GM13976 (cell line): ENCODE measurements around the gene C12orf56.
"Not testable (repeated sequence)": the region's sequence is repeated elsewhere in the genome, so short reads cannot be mapped to it uniquely, and the experiment has no call there.

ENCODE experiments used
- DNase-seq: peaks from one replicate; pipeline ENCODE4 v3.0.0; 2012; ENCODE audit warnings: low spot score
- in situ Hi-C: fragments of 300-500 bp; cut with MboI; formaldehyde crosslinking; loops from one replicate; pipeline ENCODE4 v1.12.0; 2022; ENCODE audit warnings: low sequenced_read_pairs, mixed read lengths, inconsistent platforms; ENCODE audit not compliant: unreplicated experiment
- TF ChIP-seq, protein P1 (sequence below): IDR thresholded peaks from 2 replicates; pipeline ENCODE4 v1.5.1; 2012; ENCODE audit warnings: borderline replicate concordance, mild to moderate bottlenecking; ENCODE audit not compliant: insufficient read depth; ENCODE audit errors: extremely low read depth, missing control alignments, control extremely low read depth

Gene C12orf56

DNA sequence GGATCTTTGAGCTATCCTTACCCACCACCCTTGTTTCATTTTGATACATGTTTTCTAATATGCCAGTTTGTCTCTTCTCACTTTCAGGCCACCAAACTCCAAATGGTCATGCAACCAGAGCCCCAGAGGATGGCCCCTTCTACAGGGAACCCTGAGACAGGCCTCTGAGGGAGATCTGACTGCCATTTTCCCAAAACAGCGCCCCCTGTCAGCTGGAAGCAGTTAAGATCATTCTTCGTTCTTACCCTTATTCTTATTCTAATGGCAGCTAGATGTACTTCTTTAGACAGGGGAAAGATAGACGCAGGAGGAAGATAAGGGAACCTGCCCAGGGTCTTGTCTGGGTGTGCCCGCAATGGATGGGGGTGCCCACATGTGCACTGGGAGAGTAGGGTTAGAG, 38.4 kb downstream of the C12orf56 start:
- in situ Hi-C loops = no loop called here
- TF ChIP-seq, protein P1, sequence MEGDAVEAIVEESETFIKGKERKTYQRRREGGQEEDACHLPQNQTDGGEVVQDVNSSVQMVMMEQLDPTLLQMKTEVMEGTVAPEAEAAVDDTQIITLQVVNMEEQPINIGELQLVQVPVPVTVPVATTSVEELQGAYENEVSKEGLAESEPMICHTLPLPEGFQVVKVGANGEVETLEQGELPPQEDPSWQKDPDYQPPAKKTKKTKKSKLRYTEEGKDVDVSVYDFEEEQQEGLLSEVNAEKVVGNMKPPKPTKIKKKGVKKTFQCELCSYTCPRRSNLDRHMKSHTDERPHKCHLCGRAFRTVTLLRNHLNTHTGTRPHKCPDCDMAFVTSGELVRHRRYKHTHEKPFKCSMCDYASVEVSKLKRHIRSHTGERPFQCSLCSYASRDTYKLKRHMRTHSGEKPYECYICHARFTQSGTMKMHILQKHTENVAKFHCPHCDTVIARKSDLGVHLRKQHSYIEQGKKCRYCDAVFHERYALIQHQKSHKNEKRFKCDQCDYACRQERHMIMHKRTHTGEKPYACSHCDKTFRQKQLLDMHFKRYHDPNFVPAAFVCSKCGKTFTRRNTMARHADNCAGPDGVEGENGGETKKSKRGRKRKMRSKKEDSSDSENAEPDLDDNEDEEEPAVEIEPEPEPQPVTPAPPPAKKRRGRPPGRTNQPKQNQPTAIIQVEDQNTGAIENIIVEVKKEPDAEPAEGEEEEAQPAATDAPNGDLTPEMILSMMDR = no peak
- DNase-seq = no peak

DNA sequence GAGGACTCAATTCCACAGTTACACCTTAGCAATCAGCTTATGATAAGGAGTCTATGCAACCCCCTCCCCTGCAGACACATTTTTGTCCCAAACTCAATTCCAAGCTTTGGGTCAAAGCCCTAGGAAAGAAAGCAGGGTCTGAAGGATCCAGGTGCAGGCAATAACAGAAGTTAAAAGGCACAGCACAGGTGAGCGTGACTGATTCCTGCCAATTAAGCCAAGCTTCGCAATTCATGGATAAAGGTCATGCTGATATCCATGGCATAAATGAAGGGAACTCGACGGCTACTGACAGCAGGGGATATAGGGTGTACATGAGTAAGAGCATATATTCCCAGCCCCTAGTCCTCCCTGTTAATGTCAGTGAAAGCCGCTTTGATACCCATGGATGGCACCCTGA, 39.3 kb downstream of the C12orf56 start:
- in situ Hi-C loops = no loop called here
- no peak for DNase-seq
- TF ChIP-seq, protein P1 = no peak

DNA sequence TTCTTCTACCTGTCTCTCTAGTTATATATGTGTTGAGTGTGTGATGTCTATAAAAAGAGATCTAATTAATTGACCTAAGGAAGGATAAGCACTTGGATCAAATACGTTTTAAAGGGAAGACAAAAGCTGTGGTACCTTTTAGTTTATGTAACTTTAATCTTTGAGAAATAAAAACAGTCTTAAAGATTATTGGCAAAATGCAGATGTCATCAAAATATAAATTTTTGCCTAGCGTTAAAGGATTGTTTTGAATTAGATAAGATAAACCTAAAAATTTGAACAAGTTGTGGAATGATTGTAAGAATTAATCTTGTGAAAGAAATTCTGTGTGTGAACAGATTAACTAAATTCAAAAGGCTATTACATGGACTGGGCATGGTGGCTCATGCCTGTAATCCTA, 42.9 kb downstream of the C12orf56 start:
- in situ Hi-C loops = no loop called here
- TF ChIP-seq, protein P1 = no peak
- no peak for DNase-seq

DNA sequence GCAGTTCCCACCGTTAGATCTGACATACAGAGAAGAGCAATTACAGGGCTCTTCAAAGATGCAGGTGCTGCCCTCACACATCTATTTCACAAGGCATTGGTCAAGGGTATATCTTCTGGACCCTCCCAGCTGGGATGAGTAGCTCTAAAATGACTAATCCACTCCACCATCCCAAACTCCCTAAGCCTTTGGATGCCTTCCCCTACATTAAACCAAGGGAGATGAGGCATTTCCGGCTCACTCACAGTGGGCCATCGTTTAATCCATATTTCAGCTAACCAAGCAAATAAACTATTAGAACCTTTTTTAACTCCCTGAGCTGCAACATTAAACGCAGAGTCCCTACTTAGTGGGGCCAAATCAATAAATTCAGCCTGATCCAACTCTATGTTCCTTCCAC, 45.9 kb downstream of the C12orf56 start:
- in situ Hi-C loops, DNase-seq: not testable (repeated sequence)

DNA sequence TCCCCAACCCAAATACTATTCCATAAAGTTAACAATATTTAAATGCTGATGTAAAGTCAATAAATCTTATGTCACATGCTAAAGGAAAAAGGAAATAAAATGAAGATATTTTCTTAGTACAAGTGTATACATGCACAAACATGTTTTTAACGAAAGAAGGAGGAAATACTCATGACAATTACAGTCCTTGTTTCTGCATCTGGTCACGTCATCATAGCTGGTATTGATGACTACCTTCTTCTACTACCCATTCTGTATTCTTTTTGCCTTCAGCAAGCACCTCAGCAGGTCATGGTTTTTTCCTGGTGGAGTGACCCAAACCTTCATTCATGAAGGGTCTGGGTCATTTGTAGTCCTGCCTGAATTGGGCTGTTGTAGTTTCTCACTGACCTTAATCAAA, 50.0 kb downstream of the C12orf56 start:
- in situ Hi-C loops, DNase-seq: not testable (repeated sequence)

DNA sequence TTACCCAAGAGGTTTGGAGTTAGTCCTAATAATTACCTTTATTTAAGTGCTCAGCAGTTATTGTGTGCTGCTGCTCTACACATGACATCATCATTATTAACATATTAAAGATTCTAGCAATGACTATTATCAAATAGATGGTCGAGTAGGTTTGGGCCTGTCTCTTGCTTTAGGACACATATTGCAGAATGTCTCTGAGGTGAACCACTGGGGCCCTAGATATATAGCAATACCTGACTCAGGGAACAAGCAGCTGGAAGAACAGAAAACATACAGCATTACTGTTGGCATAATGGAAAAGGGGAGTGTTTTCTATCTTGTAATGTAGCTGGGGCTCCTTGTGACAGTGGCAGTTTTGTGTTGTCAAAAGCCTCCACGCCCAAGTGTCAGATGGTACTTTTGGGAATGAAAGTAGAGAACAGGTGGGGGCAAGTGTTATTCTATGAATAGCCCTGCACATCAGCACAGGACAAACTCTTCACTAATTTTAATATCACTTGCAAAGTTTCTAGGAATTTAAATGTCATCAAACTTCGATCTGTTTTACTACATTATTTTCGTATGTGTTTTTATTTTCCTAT, 54.6 kb downstream of the C12orf56 start:
- in situ Hi-C loops = no loop called here
- TF ChIP-seq, protein P1 = no peak
- no peak for DNase-seq

DNA sequence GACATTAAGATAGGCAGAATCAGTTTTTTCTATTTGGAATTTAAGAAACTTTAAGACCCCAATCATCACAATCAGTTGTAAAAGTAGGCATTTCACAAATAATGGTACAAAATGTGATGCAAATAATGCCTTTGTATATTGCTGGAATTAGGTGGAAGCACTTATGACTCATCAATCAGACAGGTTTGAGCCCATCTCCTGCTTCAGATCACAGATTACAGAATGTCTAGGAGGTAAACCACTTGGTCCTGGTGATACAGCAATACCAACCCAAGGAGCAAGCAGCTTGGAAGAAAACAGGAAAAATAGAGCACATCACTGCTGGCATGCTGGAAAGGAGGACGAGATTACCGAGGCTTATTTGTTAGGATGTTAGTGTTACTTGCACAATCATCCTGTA, 57.6 kb downstream of the C12orf56 start:
- DNase-seq = no peak
- TF ChIP-seq, protein P1 = no peak
- in situ Hi-C loops = no loop called here

DNA sequence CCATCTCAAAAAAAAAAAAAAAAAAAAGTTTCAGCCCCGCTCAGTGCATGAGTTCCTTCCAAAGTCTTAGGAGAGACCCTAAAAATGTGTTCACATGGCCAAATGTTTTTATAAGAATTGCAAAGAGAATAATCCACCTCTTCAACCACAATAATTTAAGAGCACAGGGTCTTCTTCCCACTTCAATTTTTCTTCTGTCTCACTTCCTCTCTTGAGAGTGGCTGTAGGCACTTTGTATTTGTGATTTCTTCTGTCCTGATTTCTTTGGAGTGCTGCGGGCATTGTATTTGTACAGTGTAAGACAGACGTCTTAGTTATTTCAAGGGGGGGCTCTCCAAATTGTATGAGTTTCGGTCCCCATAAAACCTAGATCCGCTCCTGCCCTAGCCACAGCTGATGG, 58.3 kb downstream of the C12orf56 start:
- in situ Hi-C loops = no loop called here
- DNase-seq = no peak
- TF ChIP-seq, protein P1 = no peak

DNA sequence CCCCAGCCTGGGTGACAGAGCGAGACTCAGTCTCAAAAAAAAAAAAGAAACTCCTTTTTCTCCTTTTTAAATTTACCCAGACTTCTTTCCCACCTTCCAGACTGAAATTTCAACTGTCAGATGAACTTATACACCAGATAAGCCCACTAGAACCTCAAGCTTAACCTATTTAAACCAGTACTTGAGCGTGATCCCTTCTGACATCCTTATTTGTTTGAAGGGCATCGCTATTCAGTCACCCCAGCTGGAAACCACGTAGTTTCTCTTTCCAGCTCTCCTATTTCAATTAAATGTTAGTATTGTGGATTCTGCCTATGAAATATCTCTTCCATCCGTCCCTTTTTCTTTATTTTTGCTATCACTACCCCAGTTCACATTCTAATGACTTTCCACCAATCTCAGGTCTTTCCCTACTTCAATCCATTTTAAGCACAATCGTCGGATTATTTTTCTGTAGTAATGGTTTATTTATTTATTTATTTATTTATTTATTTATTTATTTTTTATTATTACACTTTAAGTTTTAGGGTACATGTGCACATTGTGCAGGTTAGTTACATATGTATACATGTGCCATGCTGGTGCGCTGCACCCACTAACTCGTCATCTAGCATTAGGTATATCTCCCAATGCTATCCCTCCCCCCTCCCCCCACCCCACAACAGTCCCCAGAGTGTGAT, 61.4 kb downstream of the C12orf56 start:
- DNase-seq, in situ Hi-C loops: not testable (repeated sequence)
